Neural crest cell (in vitro differentiated cells): ENCODE data around the gene LATS2. TPM values are rescaled to one million over a fixed set of nuclear protein-coding genes. Genes with fewer than 3 reads are reported as not detected.

Experiments
- DNase-seq: peaks from one replicate; pipeline ENCODE4 v3.0.0; 2021; ENCODE audit warnings: low read depth, mixed read lengths, low spot score
- H3K27ac Mint-ChIP-seq: one replicate; pipeline ENCODE4 v1.8.0; 2021; ENCODE audit warnings: mild to moderate bottlenecking, mixed read lengths; ENCODE audit not compliant: unreplicated experiment
- H3K27me3 Mint-ChIP-seq: 2 replicates; pipeline ENCODE4 v1.8.0; 2021; ENCODE audit warnings: low read depth, mild to moderate bottlenecking, mixed read lengths
- H3K36me3 Mint-ChIP-seq: 2 replicates; pipeline ENCODE4 v1.8.0; 2021; ENCODE audit warnings: low read depth, mild to moderate bottlenecking, mixed read lengths
- H3K4me1 Mint-ChIP-seq: 2 replicates; pipeline ENCODE4 v1.8.0; 2021; ENCODE audit warnings: mixed read lengths
- H3K4me3 Mint-ChIP-seq: one replicate; pipeline ENCODE4 v1.8.0; 2021; ENCODE audit warnings: mild to moderate bottlenecking, mixed read lengths
- H3K9me3 Mint-ChIP-seq: 2 replicates; pipeline ENCODE4 v1.8.0; 2021; ENCODE audit warnings: mixed read lengths
- long read RNA-seq: library from polyadenylated mRNA; unstranded; transcript quantifications from one replicate; pipeline ENCODE4 v2.0.0, GENCODE V29; 2020
- total RNA-seq: library from RNA; stranded (reverse); gene quantifications from 2 replicates; pipeline ENCODE4 v1.2.1, GENCODE V29; 2021
- TF ChIP-seq, protein P1 (sequence below): fragments of 200-600 bp; sonication (generic); conservative IDR thresholded peaks from 2 replicates; pipeline ENCODE4 v1.5.0; 2021; ENCODE audit warnings: antibody characterized with exemption, mild to moderate bottlenecking

The LATS2 gene
- total RNA-seq = 22.9 and 26.2 TPM in 2 replicates
- long read RNA-seq, partial matches to known transcripts = 2 of 3 reads
- long read RNA-seq, other reads (novel, unspliced or antisense) = 1 of 3 reads

- TF ChIP-seq, protein P1, sequence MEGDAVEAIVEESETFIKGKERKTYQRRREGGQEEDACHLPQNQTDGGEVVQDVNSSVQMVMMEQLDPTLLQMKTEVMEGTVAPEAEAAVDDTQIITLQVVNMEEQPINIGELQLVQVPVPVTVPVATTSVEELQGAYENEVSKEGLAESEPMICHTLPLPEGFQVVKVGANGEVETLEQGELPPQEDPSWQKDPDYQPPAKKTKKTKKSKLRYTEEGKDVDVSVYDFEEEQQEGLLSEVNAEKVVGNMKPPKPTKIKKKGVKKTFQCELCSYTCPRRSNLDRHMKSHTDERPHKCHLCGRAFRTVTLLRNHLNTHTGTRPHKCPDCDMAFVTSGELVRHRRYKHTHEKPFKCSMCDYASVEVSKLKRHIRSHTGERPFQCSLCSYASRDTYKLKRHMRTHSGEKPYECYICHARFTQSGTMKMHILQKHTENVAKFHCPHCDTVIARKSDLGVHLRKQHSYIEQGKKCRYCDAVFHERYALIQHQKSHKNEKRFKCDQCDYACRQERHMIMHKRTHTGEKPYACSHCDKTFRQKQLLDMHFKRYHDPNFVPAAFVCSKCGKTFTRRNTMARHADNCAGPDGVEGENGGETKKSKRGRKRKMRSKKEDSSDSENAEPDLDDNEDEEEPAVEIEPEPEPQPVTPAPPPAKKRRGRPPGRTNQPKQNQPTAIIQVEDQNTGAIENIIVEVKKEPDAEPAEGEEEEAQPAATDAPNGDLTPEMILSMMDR = no peak
- no peaks in the 10 kb centered on the region for H3K9me3 Mint-ChIP-seq
- peak within 1 kb of the TSS; percentile 86 for H3K4me3 Mint-ChIP-seq
- peak; percentile 88 for DNase-seq
- H3K36me3 Mint-ChIP-seq = no peaks in the 10 kb centered on the region
- peaks cover 27% of the 10 kb centered on the region for H3K4me1 Mint-ChIP-seq
- peak within 1 kb of the TSS; percentile 64 for H3K27ac Mint-ChIP-seq
- H3K27me3 Mint-ChIP-seq = no peaks in the 10 kb centered on the region
Measured at GRCh38 chr13:21061029-21061763, at the start of gene LATS2. Gene LATS2 (minus strand): TSS chr13:21061586. CDS start chr13:21046026, 15,560 bp downstream.

DNA sequence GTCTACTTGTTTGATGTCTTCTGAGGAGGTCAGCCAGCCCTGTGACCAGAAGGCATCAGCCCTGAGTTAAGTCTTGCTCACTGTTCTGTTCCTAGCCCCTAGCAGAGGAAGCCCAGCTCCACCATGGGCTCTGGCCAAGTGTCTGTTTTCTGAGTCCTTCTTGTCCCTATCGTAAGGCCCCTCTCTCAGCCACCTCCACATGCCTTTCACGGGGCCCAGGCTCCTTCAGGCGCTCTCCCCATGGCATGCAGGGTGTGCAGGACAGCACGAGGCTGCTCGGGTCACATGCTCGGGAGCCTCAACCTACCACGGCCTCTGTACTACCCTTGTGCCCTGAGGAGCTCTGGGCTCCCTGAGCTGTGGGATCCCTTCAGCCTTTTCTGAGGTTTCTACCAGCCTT is 47.8 kb upstream of the LATS2 start:
- no peak overlapping the region for H3K4me3 Mint-ChIP-seq
- H3K36me3 Mint-ChIP-seq = no peaks in the 10 kb centered on the region
- DNase-seq = no peak
- H3K9me3 Mint-ChIP-seq = peaks cover 3% of the 10 kb centered on the region
- TF ChIP-seq, protein P1 = no peak
- peak overlapping the region; percentile 82 for H3K27ac Mint-ChIP-seq
- peaks cover 18% of the 10 kb centered on the region for H3K4me1 Mint-ChIP-seq
- H3K27me3 Mint-ChIP-seq = no peaks in the 10 kb centered on the region

DNA sequence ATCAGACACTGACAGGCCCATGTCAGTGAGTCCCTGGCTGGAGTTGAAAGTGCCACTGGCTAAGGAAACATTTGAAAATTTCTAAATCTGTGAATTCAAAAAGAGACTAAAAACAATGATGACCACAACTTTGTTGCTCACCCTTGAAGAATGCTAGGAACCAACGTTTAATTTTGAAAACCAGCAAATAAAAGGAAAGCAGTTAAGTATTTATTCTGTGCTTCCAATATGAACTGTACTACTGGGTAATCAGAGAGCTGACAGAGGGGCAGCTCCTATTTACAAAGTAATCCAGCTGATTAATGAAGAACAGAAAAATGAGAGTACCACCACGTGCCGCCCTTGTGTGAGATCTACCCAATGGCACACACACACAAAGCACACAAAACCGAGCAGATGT is 44.7 kb upstream of the LATS2 start:
- DNase-seq = no peak
- H3K9me3 Mint-ChIP-seq = peaks cover 6% of the 10 kb centered on the region
- H3K36me3 Mint-ChIP-seq = no peaks in the 10 kb centered on the region
- H3K4me1 Mint-ChIP-seq = peaks cover 8% of the 10 kb centered on the region
- H3K27ac Mint-ChIP-seq = no peak overlapping the region
- TF ChIP-seq, protein P1 = no peak
- H3K4me3 Mint-ChIP-seq = no peak overlapping the region
- H3K27me3 Mint-ChIP-seq = no peaks in the 10 kb centered on the region

DNA sequence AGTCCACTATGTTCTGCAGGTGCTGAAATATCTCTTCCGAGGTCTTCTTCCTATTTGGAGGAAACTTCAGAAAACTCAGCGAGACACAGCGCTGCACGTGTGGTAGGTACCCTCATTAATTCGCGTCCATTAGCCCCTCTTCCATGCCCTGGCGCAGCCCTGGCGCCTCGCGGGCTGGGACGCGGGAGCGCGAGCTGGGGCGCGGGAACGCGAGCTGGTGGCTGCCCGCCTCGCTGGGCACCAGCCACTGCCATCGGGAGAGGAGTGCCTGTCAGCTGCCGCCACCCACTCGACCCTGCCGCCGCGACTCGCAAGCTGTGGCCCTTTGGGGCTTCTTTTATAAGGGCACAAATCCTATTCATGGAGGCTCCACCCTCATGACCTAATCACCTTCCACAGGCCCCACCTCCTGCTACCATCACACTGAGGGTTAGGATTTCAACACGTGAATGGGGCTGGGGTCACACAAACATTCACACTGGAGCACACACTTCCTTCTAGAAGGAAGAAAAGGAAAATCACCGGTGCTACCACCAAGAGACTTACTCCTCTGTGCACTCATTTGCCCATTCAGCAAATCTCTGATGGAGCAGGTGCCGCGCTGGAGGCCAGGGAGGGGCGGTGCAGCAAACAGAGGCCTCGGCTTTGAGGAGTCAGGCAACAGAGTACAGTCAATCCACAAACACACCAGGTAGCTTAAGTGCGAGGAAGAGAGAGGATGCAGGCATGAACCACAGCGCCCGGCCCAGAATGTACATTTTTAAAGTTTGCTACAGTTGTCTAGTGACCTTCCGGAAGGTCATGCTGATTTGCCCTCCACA is 43.0 kb upstream of the LATS2 start:
- no peak for DNase-seq
- Mint-ChIP-seq H3K4me3 (no peak overlapping the region), H3K27me3 (no peaks in the 10 kb centered on the region), H3K27ac (no peak overlapping the region), H3K36me3 (no peaks in the 10 kb centered on the region), H3K4me1 (peaks cover 8% of the 10 kb centered on the region), H3K9me3 (peaks cover 6% of the 10 kb centered on the region)
- TF ChIP-seq, protein P1 = no peak

GRCh38 chr13:21101865-21102576 is 40.6 kb upstream of the LATS2 start:
- Mint-ChIP-seq H3K27ac (no peak overlapping the region), H3K36me3 (no peaks in the 10 kb centered on the region), H3K9me3 (peaks cover 3% of the 10 kb centered on the region), H3K27me3 (no peaks in the 10 kb centered on the region), H3K4me1 (no peaks in the 10 kb centered on the region), H3K4me3 (no peak overlapping the region)
- TF ChIP-seq, protein P1 = no peak
- no peak for DNase-seq
